Memory B cell (primary cell): ENCODE data around the gene PRDM2.
"Not testable (repeated sequence)": the region's sequence is repeated elsewhere in the genome, so short reads cannot be mapped to it uniquely, and the experiment has no call there.

Source experiments
- ATAC-seq: fragments of 150-1000 bp; cut with Tn5 transposase; 2 replicates; pipeline ENCODE4 v1.10.0; 2021; ENCODE audit warnings: low read depth, mild to moderate bottlenecking, moderate library complexity
- DNase-seq, 2 donors: peaks; one replicate each; pipeline ENCODE4 v3.0.0; 2022; ENCODE audit warnings: low spot score in 2 of 2
- H3K27ac Mint-ChIP-seq: one replicate; pipeline ENCODE4 v1.8.0; 2022; ENCODE audit warnings: mild to moderate bottlenecking, moderate library complexity, mixed read lengths
- H3K27me3 Mint-ChIP-seq: one replicate; pipeline ENCODE4 v1.8.0; 2022; ENCODE audit warnings: mixed read lengths
- H3K36me3 Mint-ChIP-seq: one replicate; pipeline ENCODE4 v1.8.0; 2022; ENCODE audit warnings: mild to moderate bottlenecking, mixed read lengths
- H3K4me1 Mint-ChIP-seq: one replicate; pipeline ENCODE4 v1.8.0; 2022; ENCODE audit warnings: mixed read lengths
- H3K4me3 Mint-ChIP-seq: one replicate; pipeline ENCODE4 v1.8.0; 2022; ENCODE audit warnings: mild to moderate bottlenecking, moderate library complexity, mixed read lengths
- H3K9me3 Mint-ChIP-seq: one replicate; pipeline ENCODE4 v1.8.0; 2022; ENCODE audit warnings: mixed read lengths

Gene PRDM2

GRCh38 chr1:13682444-13682843 lies 17.5 kb upstream of the PRDM2 start:
- DNase-seq (no peak), ATAC-seq (no peak)
- Mint-ChIP-seq H3K4me3 (no peak overlapping the region), H3K27ac (no peak overlapping the region), H3K9me3 (peaks cover 2% of the 10 kb centered on the region), H3K27me3 (peaks cover 1% of the 10 kb centered on the region), H3K4me1 (peaks cover 7% of the 10 kb centered on the region), H3K36me3 (peaks cover 2% of the 10 kb centered on the region)

DNA sequence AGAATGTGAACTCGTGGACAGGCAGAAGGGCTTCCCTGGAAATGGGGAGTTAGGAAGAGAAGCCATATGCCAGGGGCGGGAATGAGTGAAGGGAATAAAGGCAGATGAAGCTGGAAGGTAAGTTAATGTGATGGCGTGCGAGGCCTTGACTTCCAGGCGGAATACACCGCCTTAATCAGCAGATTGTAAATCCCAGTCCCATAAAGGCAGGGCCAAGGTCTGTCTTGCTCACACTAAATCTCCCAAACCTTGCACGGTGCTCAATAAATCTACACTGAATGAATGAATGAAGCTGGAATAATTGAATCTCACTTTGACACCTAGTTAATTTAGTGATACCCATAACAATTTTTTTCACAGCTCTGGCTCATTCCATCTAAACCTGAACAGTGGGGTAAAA lies 16.8 kb upstream of the PRDM2 start:
- H3K4me3 Mint-ChIP-seq = no peak overlapping the region
- DNase-seq (no peak), ATAC-seq (no peak)

GRCh38 chr1:13687151-13687715 lies 12.8 kb upstream of the PRDM2 start:
- peak; percentile 82 for ATAC-seq
- H3K36me3 Mint-ChIP-seq = peaks cover 2% of the 10 kb centered on the region
- H3K9me3 Mint-ChIP-seq = peaks cover 6% of the 10 kb centered on the region
- DNase-seq = no peak
- peak overlapping the region; percentile 38 for H3K27ac Mint-ChIP-seq
- H3K4me1 Mint-ChIP-seq = peaks cover 3% of the 10 kb centered on the region
- H3K27me3 Mint-ChIP-seq = no peaks in the 10 kb centered on the region
- no peak overlapping the region for H3K4me3 Mint-ChIP-seq

More for the DNA sequence above, 16.8 kb upstream of the PRDM2 start:
- Mint-ChIP-seq H3K36me3 (peaks cover 2% of the 10 kb centered on the region), H3K27me3 (peaks cover 1% of the 10 kb centered on the region), H3K9me3 (peaks cover 2% of the 10 kb centered on the region), H3K27ac (no peak overlapping the region), H3K4me1 (peaks cover 7% of the 10 kb centered on the region)

- DNase-seq, H3K9me3 Mint-ChIP-seq, H3K27me3 Mint-ChIP-seq, H3K36me3 Mint-ChIP-seq, H3K4me1 Mint-ChIP-seq, H3K27ac Mint-ChIP-seq, ATAC-seq, H3K4me3 Mint-ChIP-seq: not testable (repeated sequence)
These were observed 6.9 kb upstream of the PRDM2 start for GRCh38 chr1:13693094-13693493.

DNA sequence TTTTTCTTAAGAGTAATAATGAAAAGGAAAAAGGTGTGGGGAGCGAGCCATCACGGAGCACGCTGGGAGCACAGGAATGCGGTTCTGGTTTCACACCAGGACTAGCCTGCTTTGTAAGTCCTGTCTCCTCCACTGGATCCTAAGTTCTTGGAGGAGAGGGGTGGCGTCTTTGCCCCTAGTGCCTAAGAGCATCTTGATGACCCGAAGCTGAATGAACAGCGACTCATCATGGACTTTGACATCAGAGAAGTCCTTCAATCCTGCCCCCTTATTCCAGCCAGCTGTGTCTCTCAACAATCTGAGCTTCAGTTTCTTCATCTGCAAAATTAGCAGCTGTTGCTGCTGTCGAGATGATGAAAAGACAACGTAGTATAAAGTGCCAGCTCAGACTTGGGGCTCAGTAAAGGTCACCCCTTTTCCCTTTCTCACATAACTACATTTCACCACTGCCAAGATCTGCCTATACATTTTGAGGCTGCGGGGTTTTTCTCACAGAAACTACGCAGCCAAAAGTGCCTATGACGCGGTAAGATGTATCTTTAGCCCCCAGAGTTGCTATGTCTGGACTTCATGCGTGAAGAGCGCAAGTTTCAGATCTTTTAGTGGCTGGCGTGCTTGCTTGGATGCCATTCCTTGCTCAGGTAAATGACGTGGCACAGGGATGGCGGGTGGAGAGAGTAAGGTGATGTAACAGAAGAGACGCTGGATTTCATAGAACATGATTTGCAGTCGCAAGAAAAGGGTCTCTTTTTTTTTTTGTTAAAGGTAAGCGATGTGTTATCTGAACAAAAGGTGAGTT lies 4.9 kb upstream of the PRDM2 start:
- H3K36me3 Mint-ChIP-seq = peaks cover 4% of the 10 kb centered on the region

DNA sequence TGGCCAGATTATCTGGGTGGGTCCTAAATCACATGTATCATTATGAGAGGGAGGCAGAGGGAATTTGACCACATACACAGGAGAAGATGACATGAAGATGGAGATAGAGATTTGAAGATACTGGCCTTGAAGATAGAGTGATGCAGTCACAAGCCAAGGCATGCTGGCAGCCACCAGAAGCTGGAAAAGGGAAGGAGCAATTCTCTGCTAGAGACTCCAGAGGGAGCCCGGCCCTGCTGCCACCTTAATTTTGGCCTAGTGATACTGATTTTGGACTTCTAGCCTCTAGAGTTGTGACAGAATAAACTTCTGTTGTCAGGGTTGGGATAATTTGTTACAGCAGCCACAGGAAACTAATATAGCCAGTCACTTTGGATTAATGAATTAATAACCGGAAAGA lies 2.2 kb upstream of the PRDM2 start:
- DNase-seq (no peak), ATAC-seq (no peak)
- Mint-ChIP-seq H3K27ac (no peak overlapping the region), H3K27me3 (no peaks in the 10 kb centered on the region), H3K4me3 (no peak overlapping the region), H3K9me3 (peaks cover 2% of the 10 kb centered on the region), H3K36me3 (peaks cover 7% of the 10 kb centered on the region), H3K4me1 (peaks cover 16% of the 10 kb centered on the region)

More for the DNA sequence above, 4.9 kb upstream of the PRDM2 start:
- no peak overlapping the region for H3K4me3 Mint-ChIP-seq
- H3K27me3 Mint-ChIP-seq = no peaks in the 10 kb centered on the region
- no peak for ATAC-seq
- no peak overlapping the region for H3K27ac Mint-ChIP-seq
- peaks cover 8% of the 10 kb centered on the region for H3K4me1 Mint-ChIP-seq
- H3K9me3 Mint-ChIP-seq = peaks cover 3% of the 10 kb centered on the region
- DNase-seq = no peak

- ATAC-seq = no peak
- DNase-seq = peak in 1 of 2 donors; percentile 22
- peak overlapping the region; percentile 95 for H3K27ac Mint-ChIP-seq
- peaks cover 22% of the 10 kb centered on the region for H3K4me1 Mint-ChIP-seq
- H3K9me3 Mint-ChIP-seq = peaks cover 2% of the 10 kb centered on the region
- H3K36me3 Mint-ChIP-seq = peaks cover 10% of the 10 kb centered on the region
- H3K27me3 Mint-ChIP-seq = no peaks in the 10 kb centered on the region
- peak overlapping the region; percentile 79 for H3K4me3 Mint-ChIP-seq
These were observed 478 bp upstream of the PRDM2 start for GRCh38 chr1:13699510-13699909.

DNA sequence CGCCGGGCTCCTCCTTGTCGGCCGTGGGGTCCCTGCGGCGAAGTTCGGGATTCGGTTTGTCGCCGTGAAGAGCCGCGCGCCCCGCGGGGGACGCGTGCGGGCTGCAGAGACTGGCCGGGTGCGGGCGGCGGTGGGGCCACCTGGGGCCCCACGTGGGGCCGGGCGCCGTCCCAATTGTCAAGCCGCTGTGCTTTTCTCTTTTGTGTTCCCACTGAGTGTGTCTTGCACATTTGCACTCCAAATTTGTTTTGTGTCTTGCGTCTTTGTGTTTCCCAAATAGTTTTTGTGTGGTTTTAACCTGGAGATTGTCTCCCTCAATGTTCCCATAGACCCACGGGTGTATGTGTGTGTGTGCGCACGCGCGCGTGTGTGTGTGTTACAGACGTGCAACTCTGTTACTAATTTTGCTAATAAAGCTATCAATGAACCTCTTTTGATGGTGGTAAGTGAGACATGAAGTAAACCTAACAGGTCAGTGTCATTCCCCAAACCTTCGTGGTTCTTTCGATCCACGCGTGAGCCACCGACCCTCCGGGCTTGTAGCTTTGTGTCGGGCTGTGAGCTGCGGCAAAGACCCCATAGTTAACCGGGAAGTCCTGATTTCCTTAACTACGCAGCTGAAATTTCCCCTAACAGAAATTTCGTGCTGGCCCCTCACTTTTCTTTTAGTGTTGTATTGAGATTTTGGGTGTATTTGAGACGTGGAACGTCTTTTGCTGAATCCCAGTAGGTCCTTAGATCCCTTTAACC lies 708 bp downstream of the PRDM2 start:
- H3K27ac Mint-ChIP-seq = peak overlapping the region; percentile 100
- H3K27me3 Mint-ChIP-seq = no peaks in the 10 kb centered on the region
- peak; percentile 35 for ATAC-seq
- H3K36me3 Mint-ChIP-seq = peaks cover 14% of the 10 kb centered on the region
- peaks cover 2% of the 10 kb centered on the region for H3K9me3 Mint-ChIP-seq
- H3K4me3 Mint-ChIP-seq = peak overlapping the region; percentile 98
- DNase-seq = peak; percentile 73 to 74
- peaks cover 30% of the 10 kb centered on the region for H3K4me1 Mint-ChIP-seq

DNA sequence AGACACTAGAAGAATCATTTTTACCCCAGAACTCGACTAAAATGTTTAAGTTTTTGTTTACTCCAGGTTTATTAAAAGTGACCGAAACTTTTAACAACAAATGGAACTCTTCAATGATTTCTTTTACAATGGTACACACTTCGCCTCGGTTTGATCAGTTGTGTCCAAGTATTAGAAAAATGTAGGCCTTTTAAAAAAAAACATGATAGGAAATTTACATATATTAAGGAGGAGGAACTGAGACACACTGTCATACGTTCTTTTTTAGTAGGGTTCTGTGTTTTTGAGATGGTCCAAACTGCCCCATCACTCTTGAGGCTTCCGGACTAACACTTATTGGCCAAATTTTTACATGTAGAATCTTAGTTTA lies 1.3 kb downstream of the PRDM2 start:
- H3K36me3 Mint-ChIP-seq = peaks cover 18% of the 10 kb centered on the region
- peaks cover 2% of the 10 kb centered on the region for H3K9me3 Mint-ChIP-seq
- peak overlapping the region; percentile 100 for H3K27ac Mint-ChIP-seq
- peak overlapping the region; percentile 98 for H3K4me3 Mint-ChIP-seq
- no peaks in the 10 kb centered on the region for H3K27me3 Mint-ChIP-seq
- peaks cover 34% of the 10 kb centered on the region for H3K4me1 Mint-ChIP-seq
- DNase-seq (peak in 1 of 2 donors; percentile 63), ATAC-seq (peak; percentile 31)

- peak; percentile 76 for ATAC-seq
- peak overlapping the region; percentile 98 for H3K4me3 Mint-ChIP-seq
- H3K9me3 Mint-ChIP-seq = peaks cover under 1% of the 10 kb centered on the region
- H3K36me3 Mint-ChIP-seq = peaks cover 17% of the 10 kb centered on the region
- H3K27ac Mint-ChIP-seq = peak overlapping the region; percentile 100
- peak; percentile 65 to 87 for DNase-seq
- H3K4me1 Mint-ChIP-seq = peaks cover 40% of the 10 kb centered on the region
- H3K27me3 Mint-ChIP-seq = no peaks in the 10 kb centered on the region
These were observed 2.6 kb downstream of the PRDM2 start for GRCh38 chr1:13702425-13703127.

- peaks cover 40% of the 10 kb centered on the region for H3K4me1 Mint-ChIP-seq
These were observed 3.1 kb downstream of the PRDM2 start for GRCh38 chr1:13703128-13703513.

DNA sequence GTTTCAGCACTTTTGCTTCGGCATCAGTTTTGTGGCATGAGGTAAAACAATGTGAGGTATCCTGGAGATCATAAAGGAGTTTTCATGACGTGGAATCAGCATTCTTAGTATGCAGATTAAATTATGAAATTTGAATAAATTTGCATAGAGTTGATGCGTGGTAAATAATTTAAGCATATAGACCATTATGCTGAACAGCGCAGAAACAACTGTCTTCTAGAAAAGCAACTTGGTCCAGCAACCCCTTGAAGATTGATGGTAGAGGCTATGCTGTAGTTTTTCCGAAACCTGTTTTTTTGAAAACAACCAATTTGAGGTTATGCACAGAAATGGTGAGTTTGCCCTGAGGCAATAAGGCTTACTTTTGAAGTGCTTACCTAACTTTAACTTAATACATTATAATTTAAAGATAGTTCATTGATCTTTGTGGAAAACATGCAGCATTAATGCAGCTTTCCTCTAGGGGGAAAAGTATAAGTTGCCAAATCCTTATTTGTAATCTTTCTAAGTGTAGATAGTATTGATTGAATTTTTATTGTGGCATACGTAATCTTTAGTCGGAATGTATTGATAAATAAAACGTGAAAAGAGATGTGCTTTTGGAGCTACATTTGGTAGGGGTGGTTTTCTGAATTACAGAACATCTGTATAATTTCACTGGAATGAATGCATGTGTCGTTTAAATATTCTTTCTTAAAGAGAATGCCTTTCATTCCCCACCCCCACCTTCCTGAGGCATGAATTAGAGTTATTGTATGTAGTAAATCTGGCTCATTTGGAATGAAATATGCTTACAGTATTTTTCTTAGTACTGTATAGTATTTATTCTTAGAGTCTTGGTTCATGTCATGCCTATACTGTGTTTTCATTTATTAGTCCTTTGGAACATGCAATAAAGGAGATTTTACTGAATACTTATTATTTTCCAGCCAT lies 3.8 kb downstream of the PRDM2 start:
- peaks cover 44% of the 10 kb centered on the region for H3K4me1 Mint-ChIP-seq
- no peaks in the 10 kb centered on the region for H3K9me3 Mint-ChIP-seq
- peak overlapping the region; percentile 100 for H3K27ac Mint-ChIP-seq
- no peaks in the 10 kb centered on the region for H3K27me3 Mint-ChIP-seq
- DNase-seq (no peak), ATAC-seq (no peak)
- peak overlapping the region; percentile 98 for H3K4me3 Mint-ChIP-seq
- H3K36me3 Mint-ChIP-seq = peaks cover 18% of the 10 kb centered on the region

More at GRCh38 chr1:13703128-13703513, 3.1 kb downstream of the PRDM2 start:
- Mint-ChIP-seq H3K36me3 (peaks cover 16% of the 10 kb centered on the region), H3K27me3 (no peaks in the 10 kb centered on the region), H3K4me3 (peak overlapping the region; percentile 98), H3K27ac (peak overlapping the region; percentile 100), H3K9me3 (no peaks in the 10 kb centered on the region)
- DNase-seq (no peak), ATAC-seq (no peak)

- DNase-seq (no peak), ATAC-seq (no peak)
- Mint-ChIP-seq H3K4me1 (peaks cover 45% of the 10 kb centered on the region), H3K36me3 (peaks cover 17% of the 10 kb centered on the region), H3K27me3 (no peaks in the 10 kb centered on the region), H3K9me3 (no peaks in the 10 kb centered on the region), H3K27ac (peak overlapping the region; percentile 100), H3K4me3 (peak overlapping the region; percentile 63)
These were observed 6.1 kb downstream of the PRDM2 start for GRCh38 chr1:13706046-13706445.
